A673 (cell line): ENCODE results near the gene GPC6. TPM values are rescaled to one million over a fixed set of nuclear protein-coding genes. Genes with fewer than 3 reads are reported as not detected.

Experiments
- BruUV-seq: library from RNA; stranded (reverse); fragments of 400-500 nt; replicated peaks from 2 replicates; lab custom pipeline; 2021; lab: Mats Ljungman, UMichigan
- CTCF ChIA-PET: fragments of 300-600 bp; sonication (Branson Sonifier 250); formaldehyde crosslinking; loops from one replicate; lab custom pipeline; 2022; ENCODE audit warnings: antibody characterized with exemption; lab: Charles Lee
- POLR2A ChIA-PET: fragments of 300-600 bp; sonication (Branson Sonifier 250); formaldehyde crosslinking; loops from one replicate; lab custom pipeline; 2022; ENCODE audit warnings: antibody characterized with exemption; ENCODE audit not compliant: low non-redundant PET; lab: Charles Lee
- DNase-seq: peaks from one replicate; pipeline ENCODE4 v3.0.0-alpha.2; 2015; ENCODE audit warnings: low spot score
- H3K27ac ChIP-seq: fragments of 200-600 bp; sonication (generic); 2 replicates; pipeline ENCODE4 v1.5.1; 2016; ENCODE audit warnings: mixed run types, low read depth, mild to moderate bottlenecking, mixed read lengths, antibody characterized with exemption, low read length; ENCODE audit not compliant: poor library complexity, severe bottlenecking
- H3K27me3 ChIP-seq: fragments of 200-600 bp; sonication (generic); replicated peaks from 2 replicates; pipeline ENCODE4 v1.6.1; 2017; ENCODE audit warnings: mixed run types, low read depth, mild to moderate bottlenecking, mixed read lengths, antibody characterized with exemption, low read length; ENCODE audit not compliant: insufficient read depth, poor library complexity
- H3K36me3 ChIP-seq: fragments of 200-600 bp; sonication (generic); 2 replicates; pipeline ENCODE4 v1.6.1; 2016; ENCODE audit warnings: mixed run types, mild to moderate bottlenecking, mixed read lengths, antibody characterized with exemption, low read length; ENCODE audit not compliant: insufficient read depth, poor library complexity, severe bottlenecking
- H3K4me1 ChIP-seq: fragments of 200-600 bp; sonication (generic); 2 replicates; pipeline ENCODE4 v1.6.1; 2017; ENCODE audit warnings: mixed run types, mild to moderate bottlenecking, mixed read lengths, antibody characterized with exemption, low read length; ENCODE audit not compliant: insufficient read depth, poor library complexity, severe bottlenecking
- H3K4me3 ChIP-seq: fragments of 200-600 bp; sonication (generic); 2 replicates; pipeline ENCODE4 v1.5.1; 2016; ENCODE audit warnings: low read depth, mixed run types, mild to moderate bottlenecking, mixed read lengths, low read length; ENCODE audit not compliant: poor library complexity, severe bottlenecking
- H3K9me3 ChIP-seq: fragments of 200-600 bp; sonication (generic); 2 replicates; pipeline ENCODE4 v1.6.1; 2016; ENCODE audit warnings: mixed run types, low read depth, mild to moderate bottlenecking, mixed read lengths, antibody characterized with exemption, low read length; ENCODE audit not compliant: poor library complexity, severe bottlenecking
- EZH2 ChIP-seq: fragments of 200-600 bp; sonication (generic); IDR thresholded peaks from 2 replicates; pipeline ENCODE4 v1.6.1; 2017; ENCODE audit warnings: borderline replicate concordance, low read depth, mild to moderate bottlenecking, mixed read lengths, antibody characterized with exemption, low read length; ENCODE audit not compliant: poor library complexity, severe bottlenecking
- intact Hi-C: fragments of 100-400 bp; cut with micrococcal nuclease; formaldehyde crosslinking; loops from one replicate; pipeline ENCODE4 v1.10.0; 2022; ENCODE audit not compliant: unreplicated experiment
- total RNA-seq: library from RNA; stranded (reverse); gene quantifications from 2 replicates; pipeline ENCODE4 v1.2.3, GENCODE V29; 2021
- TF ChIP-seq, protein P1 (sequence below): fragments of 300-800, 200-600 bp; sonication (generic); conservative IDR thresholded peaks from 2 replicates; pipeline ENCODE4 v1.5.1; 2017; ENCODE audit warnings: low read depth, mild to moderate bottlenecking, antibody characterized with exemption, low read length, moderate library complexity, mixed read lengths

The GPC6 gene
- total RNA-seq, 1 experiment from 2014 or later = 23.3 TPM

DNA sequence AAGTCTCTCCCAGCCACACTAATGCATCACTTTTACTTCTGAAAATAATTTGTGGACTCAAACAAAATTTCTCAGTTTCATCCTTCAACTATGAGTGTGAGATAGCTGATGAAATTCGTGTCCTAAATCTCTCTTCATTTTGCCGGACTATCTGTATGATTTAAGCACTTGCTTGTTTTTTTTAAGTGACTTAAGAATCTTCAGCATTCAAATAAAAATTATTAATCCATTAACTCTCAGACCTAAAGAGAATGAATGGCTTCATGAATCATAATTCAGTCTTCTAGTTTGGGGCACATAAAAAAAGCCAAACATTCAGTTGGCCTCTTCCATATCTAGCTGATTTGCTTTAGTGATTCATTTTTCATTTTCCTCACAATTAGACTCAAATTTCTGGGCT is 673.4 kb downstream of the GPC6 start:
- no peak overlapping the region for H3K27ac ChIP-seq
- H3K27me3 ChIP-seq = no peaks in the 10 kb centered on the region
- TF ChIP-seq EZH2 = no peak
- TF ChIP-seq, protein P1, sequence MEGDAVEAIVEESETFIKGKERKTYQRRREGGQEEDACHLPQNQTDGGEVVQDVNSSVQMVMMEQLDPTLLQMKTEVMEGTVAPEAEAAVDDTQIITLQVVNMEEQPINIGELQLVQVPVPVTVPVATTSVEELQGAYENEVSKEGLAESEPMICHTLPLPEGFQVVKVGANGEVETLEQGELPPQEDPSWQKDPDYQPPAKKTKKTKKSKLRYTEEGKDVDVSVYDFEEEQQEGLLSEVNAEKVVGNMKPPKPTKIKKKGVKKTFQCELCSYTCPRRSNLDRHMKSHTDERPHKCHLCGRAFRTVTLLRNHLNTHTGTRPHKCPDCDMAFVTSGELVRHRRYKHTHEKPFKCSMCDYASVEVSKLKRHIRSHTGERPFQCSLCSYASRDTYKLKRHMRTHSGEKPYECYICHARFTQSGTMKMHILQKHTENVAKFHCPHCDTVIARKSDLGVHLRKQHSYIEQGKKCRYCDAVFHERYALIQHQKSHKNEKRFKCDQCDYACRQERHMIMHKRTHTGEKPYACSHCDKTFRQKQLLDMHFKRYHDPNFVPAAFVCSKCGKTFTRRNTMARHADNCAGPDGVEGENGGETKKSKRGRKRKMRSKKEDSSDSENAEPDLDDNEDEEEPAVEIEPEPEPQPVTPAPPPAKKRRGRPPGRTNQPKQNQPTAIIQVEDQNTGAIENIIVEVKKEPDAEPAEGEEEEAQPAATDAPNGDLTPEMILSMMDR = no peak
- BruUV-seq = no TSS peak
- no peaks in the 10 kb centered on the region for H3K36me3 ChIP-seq
- ChIA-PET POLR2A (no interaction called here), CTCF (no interaction called here)
- H3K4me1 ChIP-seq = no peaks in the 10 kb centered on the region
- no peak for DNase-seq
- H3K9me3 ChIP-seq = no peaks in the 10 kb centered on the region
- intact Hi-C loops = no loop called here
- no peak overlapping the region for H3K4me3 ChIP-seq

DNA sequence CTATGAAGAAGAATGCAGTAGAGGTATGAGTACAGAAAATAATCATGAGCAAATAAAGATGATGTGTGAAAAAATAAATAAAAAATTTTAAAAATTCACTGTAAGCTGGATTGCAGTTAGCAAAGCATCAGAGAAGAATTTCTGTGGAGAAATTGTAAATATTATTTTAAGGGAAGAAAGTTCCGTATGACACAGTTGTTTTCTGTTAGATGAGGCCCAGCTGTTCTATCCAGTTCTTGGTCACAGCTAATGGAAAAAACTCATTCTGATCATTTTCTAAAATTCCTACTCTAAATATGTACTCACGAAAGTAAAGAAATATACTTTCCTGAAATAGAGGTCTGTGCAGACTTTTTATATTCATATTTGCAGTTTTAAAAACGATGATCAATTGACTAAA is 674.1 kb downstream of the GPC6 start:
- intact Hi-C loops = no loop called here

DNA sequence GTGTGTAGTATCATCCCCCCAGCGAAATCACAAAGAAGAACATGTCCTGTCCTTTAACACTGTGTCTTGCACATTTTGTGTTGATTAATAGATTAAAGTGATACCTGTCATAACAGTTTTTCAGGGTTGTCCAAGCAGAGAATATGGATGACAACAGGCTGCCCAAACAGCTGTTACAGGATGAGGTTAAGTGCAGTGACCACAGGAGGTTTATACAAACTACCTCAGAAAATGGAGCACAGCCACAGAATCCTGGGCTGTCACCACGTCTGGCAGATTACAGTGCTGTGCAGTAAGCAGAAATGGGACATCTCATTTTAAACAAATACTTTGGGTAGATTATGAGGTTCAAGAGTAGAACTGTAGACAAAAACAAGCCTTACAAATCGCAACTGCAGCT is 677.3 kb downstream of the GPC6 start:
- ChIA-PET POLR2A (no interaction called here), CTCF (no interaction called here)
- no peak for DNase-seq
- Histone ChIP-seq H3K4me1 (no peaks in the 10 kb centered on the region), H3K9me3 (no peaks in the 10 kb centered on the region), H3K27ac (no peak overlapping the region), H3K36me3 (no peaks in the 10 kb centered on the region), H3K4me3 (no peak overlapping the region), H3K27me3 (no peaks in the 10 kb centered on the region)
- intact Hi-C loops = no loop called here
- TF ChIP-seq EZH2 = no peak
- TF ChIP-seq, protein P1 = no peak
- no TSS peak for BruUV-seq

More for the DNA sequence above, 674.1 kb downstream of the GPC6 start:
- no peaks in the 10 kb centered on the region for H3K4me1 ChIP-seq
- no peak for DNase-seq
- TF ChIP-seq, protein P1 = no peak
- no peak for TF ChIP-seq EZH2
- POLR2A ChIA-PET = no interaction called here
- no peaks in the 10 kb centered on the region for H3K36me3 ChIP-seq
- no peak overlapping the region for H3K4me3 ChIP-seq
- CTCF ChIA-PET = no interaction called here
- BruUV-seq = no TSS peak
- no peak overlapping the region for H3K27ac ChIP-seq
- no peaks in the 10 kb centered on the region for H3K9me3 ChIP-seq
- no peaks in the 10 kb centered on the region for H3K27me3 ChIP-seq
